Stimulated activated CD4-positive, alpha-beta T cell treated with anti-CD3 and anti-CD28 coated beads, Interleukin-1b, Interleukin-23, amount 100 ng/mL, for 1 hour (primary cell): ENCODE measurements around the gene MAMDC4.

Source experiments
- DNase-seq, 2 donors: peaks; one replicate each; pipeline ENCODE4 v3.0.0-alpha.2; 2020; ENCODE audit warnings: low read depth in 2 of 2

Gene MAMDC4

GRCh38 chr9:136849960-136850865 is 1.9 kb upstream of the MAMDC4 start:
- no peak for DNase-seq

DNA sequence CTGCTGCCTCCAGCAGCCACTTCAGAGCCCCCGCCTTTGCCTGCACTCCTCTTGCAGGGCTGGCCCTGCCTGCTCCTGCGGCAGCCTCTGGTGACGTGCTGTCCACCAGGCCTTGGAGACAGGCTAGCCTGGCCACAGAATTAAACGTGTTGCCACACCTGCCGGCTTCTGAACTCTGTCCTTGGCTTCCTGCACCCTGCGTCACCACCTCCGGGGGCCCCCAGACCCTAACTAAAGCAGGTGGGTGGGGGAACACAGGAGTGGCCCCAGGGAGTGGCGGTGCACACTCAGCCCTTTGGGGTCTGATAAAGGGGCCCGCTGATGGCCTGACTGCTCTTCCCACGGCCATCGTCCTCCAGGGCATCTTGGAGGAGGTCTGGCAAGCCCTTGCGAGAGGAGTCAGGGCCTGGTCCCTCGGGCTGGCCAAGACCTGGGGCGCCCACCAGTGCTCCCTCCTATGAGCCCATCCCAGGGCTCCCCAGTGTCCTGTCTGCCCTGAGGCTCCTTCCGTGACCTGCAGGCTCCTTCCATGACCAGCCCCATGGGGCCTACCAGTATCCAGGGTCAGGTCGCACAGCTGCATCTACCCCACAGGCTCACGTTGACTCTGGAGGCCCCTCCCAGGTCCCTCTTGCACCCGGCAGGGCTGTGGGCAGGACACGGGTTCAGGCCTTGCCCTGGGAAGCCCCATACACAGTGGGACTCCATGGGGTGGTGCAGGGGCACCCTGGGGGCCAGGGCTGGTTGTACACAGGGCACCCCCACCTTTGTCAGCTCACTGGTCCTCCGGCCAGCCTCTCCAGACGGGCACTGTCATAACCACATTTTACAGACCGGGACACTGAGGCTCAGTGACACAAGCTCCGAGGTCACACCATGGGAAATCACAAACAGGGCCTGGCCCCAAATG is 1.0 kb upstream of the MAMDC4 start:
- DNase-seq, result no peak

DNA sequence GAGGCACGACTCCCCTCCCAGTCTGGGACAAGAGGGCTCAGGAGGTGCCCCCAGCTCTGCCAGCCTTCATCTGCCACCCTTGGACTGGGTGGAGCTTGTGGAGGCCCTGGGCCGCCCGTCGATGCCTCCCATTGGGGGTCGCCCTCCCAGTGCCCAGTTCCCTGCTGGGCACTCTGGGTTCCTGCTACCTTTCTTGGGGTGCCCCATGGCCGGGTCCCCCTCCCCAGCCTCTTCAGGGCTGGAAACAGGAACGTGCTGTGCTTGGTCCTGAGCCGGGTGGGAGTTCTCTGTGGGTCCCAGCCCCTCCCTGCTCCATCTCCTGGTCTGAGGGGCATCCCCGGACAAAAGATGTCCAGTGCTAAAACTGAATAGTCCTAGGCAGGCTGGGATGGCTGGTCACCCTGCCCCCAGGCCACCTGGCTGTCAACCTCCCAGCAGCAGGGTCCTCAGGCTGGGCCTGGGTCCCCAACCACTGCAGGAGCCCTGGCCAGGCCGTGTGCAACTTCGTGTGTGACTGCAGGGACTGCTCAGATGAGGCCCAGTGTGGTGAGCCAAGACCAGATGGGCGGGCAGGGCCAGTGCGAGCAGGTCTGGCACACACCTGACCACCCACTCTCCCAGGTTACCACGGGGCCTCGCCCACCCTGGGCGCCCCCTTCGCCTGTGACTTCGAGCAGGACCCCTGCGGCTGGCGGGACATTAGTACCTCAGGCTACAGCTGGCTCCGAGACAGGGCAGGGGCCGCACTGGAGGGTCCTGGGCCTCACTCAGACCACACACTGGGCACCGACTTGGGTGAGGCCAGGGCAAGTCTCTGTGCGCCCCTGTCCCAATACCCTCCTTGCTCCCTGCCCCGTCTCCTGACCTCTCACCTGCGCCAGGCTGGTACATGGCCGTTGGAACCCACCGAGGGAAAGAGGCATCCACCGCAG is 784 bp downstream of the MAMDC4 start:
- no peak for DNase-seq

DNA sequence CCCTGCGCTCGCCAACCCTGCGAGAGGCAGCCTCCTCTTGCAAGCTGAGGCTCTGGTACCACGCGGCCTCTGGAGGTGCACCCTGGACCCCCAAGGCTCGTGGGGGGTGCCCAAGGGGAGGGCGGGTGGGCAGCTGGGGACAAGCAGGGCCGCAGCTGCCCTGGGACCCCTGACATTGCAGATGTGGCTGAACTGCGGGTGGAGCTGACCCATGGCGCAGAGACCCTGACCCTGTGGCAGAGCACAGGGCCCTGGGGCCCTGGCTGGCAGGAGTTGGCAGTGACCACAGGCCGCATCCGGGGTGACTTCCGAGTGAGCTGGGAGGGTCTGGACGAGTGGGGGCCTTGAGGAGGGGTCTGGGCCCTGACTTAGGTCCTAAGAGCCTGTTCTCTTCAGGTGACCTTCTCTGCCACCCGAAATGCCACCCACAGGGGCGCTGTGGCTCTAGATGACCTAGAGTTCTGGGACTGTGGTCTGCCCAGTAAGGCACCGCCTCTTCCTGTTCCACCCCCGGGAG is 1.5 kb downstream of the MAMDC4 start:
- DNase-seq, result no peak

DNA sequence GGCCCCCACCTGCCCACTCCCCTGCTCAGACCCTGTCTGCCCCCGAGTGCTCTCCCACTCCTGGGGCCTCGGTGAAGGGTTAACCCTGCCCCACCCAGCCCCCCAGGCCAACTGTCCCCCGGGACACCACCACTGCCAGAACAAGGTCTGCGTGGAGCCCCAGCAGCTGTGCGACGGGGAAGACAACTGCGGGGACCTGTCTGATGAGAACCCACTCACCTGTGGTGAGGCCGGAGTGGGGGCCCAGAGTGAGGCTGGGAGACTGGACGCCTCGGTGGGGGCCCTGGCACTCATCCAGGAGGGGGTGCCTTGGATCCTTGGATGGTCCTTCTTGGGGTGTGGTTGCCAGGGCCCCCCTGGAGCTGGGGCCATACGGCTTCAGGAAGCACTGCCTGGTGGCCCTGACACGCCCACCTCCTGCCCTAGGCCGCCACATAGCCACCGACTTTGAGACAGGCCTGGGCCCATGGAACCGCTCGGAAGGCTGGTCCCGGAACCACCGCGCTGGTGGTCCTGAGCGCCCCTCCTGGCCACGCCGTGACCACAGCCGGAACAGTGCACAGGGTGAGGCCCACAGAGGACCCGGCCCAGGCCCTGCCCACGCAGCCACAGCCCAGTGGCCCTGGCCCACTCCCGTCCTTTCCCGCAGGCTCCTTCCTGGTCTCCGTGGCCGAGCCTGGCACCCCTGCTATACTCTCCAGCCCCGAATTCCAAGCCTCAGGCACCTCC is 2.1 kb downstream of the MAMDC4 start:
- no peak for DNase-seq

DNA sequence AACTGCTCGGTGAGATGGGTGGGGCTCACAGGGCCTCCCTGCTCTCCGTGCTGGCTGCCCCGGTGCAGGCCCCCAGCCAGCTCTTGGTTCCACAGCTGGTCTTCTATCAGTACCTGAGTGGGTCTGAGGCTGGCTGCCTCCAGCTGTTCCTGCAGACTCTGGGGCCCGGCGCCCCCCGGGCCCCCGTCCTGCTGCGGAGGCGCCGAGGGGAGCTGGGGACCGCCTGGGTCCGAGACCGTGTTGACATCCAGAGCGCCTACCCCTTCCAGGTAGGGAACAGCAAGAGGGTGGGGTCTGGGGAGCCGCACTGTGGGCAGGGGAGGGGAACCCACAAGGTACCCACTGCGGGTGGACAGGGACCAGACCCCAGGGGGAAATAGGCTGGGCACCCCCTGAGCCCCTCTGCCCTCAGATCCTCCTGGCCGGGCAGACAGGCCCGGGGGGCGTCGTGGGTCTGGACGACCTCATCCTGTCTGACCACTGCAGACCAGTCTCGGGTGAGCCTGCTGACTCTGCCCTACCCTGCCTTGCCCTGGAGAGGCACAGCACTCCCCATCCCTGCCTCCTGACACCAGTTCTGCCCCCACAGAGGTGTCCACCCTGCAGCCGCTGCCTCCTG is 2.8 kb downstream of the MAMDC4 start:
- DNase-seq, result no peak

- no peak for DNase-seq
These were observed 3.4 kb downstream of the MAMDC4 start for GRCh38 chr9:136855461-136856078.

DNA sequence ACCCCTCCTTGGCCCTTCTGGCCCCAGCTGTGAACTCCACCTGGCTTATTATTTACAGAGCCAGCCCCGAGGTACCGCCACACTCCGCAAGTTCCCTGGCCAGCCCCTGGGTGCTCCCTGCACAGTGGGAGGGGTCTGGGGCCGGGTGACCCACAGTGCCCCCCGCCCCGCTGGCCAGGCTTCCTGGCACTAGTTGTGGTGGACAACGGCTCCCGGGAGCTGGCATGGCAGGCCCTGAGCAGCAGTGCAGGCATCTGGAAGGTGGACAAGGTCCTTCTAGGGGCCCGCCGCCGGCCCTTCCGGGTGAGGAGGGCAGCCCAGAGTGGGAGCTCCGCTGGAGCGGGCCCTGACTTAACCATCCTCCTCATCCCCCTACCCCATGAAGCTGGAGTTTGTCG is 3.9 kb downstream of the MAMDC4 start:
- no peak for DNase-seq

DNA sequence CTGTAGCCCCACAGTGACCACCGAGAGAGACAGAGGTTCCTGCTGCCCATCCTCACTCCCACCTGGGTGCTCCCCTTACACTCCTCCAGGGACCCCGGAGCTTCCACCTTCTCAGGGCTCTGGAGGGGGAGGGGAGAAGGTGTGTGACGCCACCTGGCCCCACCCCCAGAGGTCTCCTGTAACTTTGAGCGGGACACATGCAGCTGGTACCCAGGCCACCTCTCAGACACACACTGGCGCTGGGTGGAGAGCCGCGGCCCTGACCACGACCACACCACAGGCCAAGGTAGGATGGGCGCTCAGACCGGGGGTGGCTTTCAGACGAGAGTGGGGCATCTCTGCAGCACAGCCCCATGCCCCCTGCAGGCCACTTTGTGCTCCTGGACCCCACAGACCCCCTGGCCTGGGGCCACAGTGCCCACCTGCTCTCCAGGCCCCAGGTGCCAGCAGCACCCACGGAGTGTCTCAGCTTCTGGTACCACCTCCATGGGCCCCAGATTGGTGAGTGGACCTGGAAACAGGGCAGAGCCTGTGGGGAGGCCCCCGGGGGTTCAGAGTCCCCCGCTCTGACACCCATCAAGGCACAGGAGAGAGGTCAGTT is 4.5 kb downstream of the MAMDC4 start:
- no peak for DNase-seq

GRCh38 chr9:136857166-136857565 is 5.0 kb downstream of the MAMDC4 start:
- no peak for DNase-seq

DNA sequence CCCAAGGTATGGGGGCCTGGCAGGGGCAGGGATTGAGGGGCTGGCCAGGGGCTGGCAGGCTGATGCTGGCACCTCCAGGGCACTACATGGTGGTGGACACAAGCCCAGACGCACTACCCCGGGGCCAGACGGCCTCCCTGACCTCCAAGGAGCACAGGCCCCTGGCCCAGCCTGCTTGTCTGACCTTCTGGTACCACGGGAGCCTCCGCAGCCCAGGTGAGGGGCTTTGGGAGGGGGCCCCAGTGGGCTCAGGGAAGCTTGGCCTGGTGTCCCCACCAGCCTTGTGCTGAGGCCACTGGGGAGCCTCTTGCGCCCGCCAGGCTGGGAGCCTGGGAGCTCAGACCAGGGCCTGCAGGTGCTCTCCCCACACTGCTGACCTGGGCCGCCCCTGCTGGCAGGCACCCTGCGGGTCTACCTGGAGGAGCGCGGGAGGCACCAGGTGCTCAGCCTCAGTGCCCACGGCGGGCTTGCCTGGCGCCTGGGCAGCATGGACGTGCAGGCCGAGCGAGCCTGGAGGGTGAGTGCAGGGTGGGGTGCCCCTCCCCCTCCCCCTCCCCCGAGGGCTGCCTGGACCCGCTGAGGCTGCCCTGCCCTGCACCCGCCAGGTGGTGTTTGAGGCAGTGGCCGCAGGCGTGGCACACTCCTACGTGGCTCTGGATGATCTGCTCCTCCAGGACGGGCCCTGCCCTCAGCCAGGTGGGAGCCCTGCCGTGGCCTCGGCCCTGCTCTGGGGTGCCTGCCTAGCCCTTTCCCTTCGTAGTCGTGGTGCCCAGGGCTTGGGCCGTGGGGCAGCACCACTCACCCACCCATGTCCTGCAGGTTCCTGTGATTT is 5.7 kb downstream of the MAMDC4 start:
- DNase-seq, result no peak

DNA sequence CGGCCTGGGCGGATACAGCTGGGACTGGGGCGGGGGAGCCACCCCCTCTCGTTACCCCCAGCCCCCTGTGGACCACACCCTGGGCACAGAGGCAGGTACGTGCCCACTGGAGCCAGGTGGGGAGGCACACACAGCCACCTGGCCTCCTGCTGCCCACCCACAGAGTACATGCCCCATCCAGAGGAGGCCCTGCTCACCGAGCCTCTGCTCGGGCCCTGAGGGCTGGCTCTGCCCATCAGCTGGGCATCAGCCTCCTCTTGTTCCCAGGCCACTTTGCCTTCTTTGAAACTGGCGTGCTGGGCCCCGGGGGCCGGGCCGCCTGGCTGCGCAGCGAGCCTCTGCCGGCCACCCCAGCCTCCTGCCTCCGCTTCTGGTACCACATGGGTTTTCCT is 6.3 kb downstream of the MAMDC4 start:
- no peak for DNase-seq

DNA sequence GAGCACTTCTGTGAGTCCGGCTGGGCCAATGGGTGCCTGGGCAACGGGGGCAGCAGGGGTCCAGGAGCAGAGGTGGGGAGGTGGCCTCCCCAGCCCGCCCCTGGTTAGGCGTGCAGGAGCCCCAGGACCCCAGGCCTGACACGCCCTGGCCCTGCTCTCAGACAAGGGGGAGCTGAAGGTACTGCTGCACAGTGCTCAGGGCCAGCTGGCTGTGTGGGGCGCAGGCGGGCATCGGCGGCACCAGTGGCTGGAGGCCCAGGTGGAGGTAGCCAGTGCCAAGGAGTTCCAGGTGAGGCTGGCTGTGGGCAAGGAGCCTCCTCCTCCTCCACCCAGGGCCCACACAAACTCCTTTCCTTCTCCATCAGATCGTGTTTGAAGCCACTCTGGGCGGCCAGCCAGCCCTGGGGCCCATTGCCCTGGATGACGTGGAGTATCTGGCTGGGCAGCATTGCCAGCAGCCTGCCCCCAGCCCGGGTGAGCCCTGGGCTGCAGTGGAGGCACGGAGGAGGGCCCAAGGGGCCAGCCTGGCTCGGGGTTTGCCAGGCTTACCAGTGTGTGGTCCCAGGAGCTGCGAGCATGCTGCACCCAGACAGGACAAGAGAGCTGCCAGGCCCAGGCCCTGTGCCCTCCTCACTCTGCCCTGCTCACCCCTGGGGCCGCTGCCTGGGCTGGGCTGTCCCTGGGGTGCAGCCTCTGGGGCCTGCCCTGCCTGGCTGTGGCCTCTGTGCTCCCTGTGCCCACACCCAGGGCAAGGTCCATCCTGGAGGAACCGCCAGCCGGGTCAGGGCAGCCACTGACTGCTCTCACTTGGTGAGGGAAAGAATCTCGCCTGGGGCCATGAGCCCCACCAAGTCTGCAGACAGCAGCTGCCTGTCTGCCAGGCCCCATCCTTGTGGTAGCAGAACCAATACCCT is 7.0 kb downstream of the MAMDC4 start:
- DNase-seq, result no peak

- DNase-seq, result no peak
These were observed 8.4 kb downstream of the MAMDC4 start for GRCh38 chr9:136860529-136860928.

- DNase-seq, result no peak
These were observed 9.1 kb downstream of the MAMDC4 start for GRCh38 chr9:136860933-136861873.

GRCh38 chr9:136861874-136862457 is 9.8 kb downstream of the MAMDC4 start:
- no peak for DNase-seq
